Measurements from ENCODE around the gene HNRNPL. TPM values are rescaled to one million over a fixed set of nuclear protein-coding genes. Genes with fewer than 3 reads are reported as not detected.

HNRNPL gene
- total RNA-seq, 2 donors from 2014 or later = 269 to 281 TPM

- intact Hi-C loops (cut with DNase I, micrococcal nuclease) = no loop called here
- peak; percentile 47 for ATAC-seq
- DNase-seq = peak; percentile 97 to 98
Measured at GRCh38 chr19:38849147-38849859, 483 bp downstream of the HNRNPL start.

- DNase-seq (no peak), ATAC-seq (no peak)
- intact Hi-C loops (cut with DNase I, micrococcal nuclease) = no loop called here
Measured at GRCh38 chr19:38848299-38849146, 1.3 kb downstream of the HNRNPL start.

- DNase-seq (no peak), ATAC-seq (no peak)
- intact Hi-C loops (cut with DNase I, micrococcal nuclease) = no loop called here
Measured at GRCh38 chr19:38846097-38846496, 3.7 kb downstream of the HNRNPL start.

- no peak for DNase-seq
- no peak for ATAC-seq
- intact Hi-C loops (cut with DNase I, micrococcal nuclease) = no loop called here
Measured at GRCh38 chr19:38845374-38846024, 4.3 kb downstream of the HNRNPL start.

GRCh38 chr19:38844093-38844686 is 5.6 kb downstream of the HNRNPL start:
- ATAC-seq = no peak
- DNase-seq = no peak
- intact Hi-C loops (cut with DNase I, micrococcal nuclease) = no loop called here

GRCh38 chr19:38843175-38843758 is 6.5 kb downstream of the HNRNPL start:
- no peak for DNase-seq
- intact Hi-C loops (cut with DNase I, micrococcal nuclease) = no loop called here

GRCh38 chr19:38842439-38843174 is 7.2 kb downstream of the HNRNPL start:
- intact Hi-C loops (cut with DNase I, micrococcal nuclease) = no loop called here
- DNase-seq = no peak
- ATAC-seq = peak; percentile 18

More at GRCh38 chr19:38843175-38843758, 6.5 kb downstream of the HNRNPL start:
- ATAC-seq = no peak

- intact Hi-C loops (cut with DNase I, micrococcal nuclease) = no loop called here
- no peak for ATAC-seq
- no peak for DNase-seq
Measured at GRCh38 chr19:38841787-38842438, 7.9 kb downstream of the HNRNPL start.

GRCh38 chr19:38841180-38841766 is 8.5 kb downstream of the HNRNPL start:
- ATAC-seq = no peak
- DNase-seq = no peak
- intact Hi-C loops (cut with DNase I, micrococcal nuclease) = no loop called here

GRCh38 chr19:38840583-38840968 is 9.2 kb downstream of the HNRNPL start:
- intact Hi-C loops (cut with DNase I, micrococcal nuclease) = no loop called here
- ATAC-seq = no peak
- DNase-seq = no peak

- ATAC-seq = no peak
- intact Hi-C loops (cut with DNase I, micrococcal nuclease) = no loop called here
Measured at GRCh38 chr19:38839816-38840582, 9.8 kb downstream of the HNRNPL start.

GRCh38 chr19:38838986-38839761 is 10.6 kb downstream of the HNRNPL start:
- DNase-seq (no peak), ATAC-seq (no peak)
- intact Hi-C loops (cut with DNase I, micrococcal nuclease) = no loop called here

More at GRCh38 chr19:38839816-38840582, 9.8 kb downstream of the HNRNPL start:
- no peak for DNase-seq

- ATAC-seq = peak; percentile 14
- intact Hi-C loops (cut with DNase I, micrococcal nuclease) = no loop called here
- no peak for DNase-seq
Measured at GRCh38 chr19:38838208-38838985, 11.4 kb downstream of the HNRNPL start.

GRCh38 chr19:38837656-38838121 is 12.1 kb downstream of the HNRNPL start:
- ATAC-seq (no peak), DNase-seq (no peak)
- intact Hi-C loops (cut with DNase I, micrococcal nuclease) = no loop called here

- intact Hi-C loops (cut with DNase I, micrococcal nuclease) = no loop called here
- no peak for ATAC-seq
- DNase-seq = no peak
Measured at GRCh38 chr19:38836983-38837626, 12.7 kb downstream of the HNRNPL start.

All from left colon (tissue), 2 donors.